Hepatic stellate cell (primary cell): ENCODE data around the gene PIP4P1.
A peak's percentile ranks its signal among the peaks of the same experiment; 100 is the strongest.
"Not testable (repeated sequence)": the region's sequence is repeated elsewhere in the genome, so short reads cannot be mapped to it uniquely, and the experiment has no call there.

Experiments
- DNase-seq: peaks from one replicate; pipeline ENCODE4 v3.0.0; 2011; ENCODE audit warnings: low spot score

PIP4P1 gene

GRCh38 chr14:20461225-20462141, at the start of gene PIP4P1:
PIP4P1 (minus strand) TSS chr14:20461434; CDS start chr14:20461325, 109 bp downstream.
- peak; percentile 94 for DNase-seq

- no peak for DNase-seq
These were observed 47.1 kb upstream of the PIP4P1 start for GRCh38 chr14:20508367-20508766.

- not testable (repeated sequence) for DNase-seq
These were observed 46.3 kb upstream of the PIP4P1 start for GRCh38 chr14:20507537-20507936.

GRCh38 chr14:20506752-20507151, 45.5 kb upstream of the PIP4P1 start:
- not testable (repeated sequence) for DNase-seq

- DNase-seq, result not testable (repeated sequence)
These were observed 45.0 kb upstream of the PIP4P1 start for GRCh38 chr14:20506276-20506675.

- no peak for DNase-seq
These were observed 42.7 kb upstream of the PIP4P1 start for GRCh38 chr14:20503898-20504297.

- no peak for DNase-seq
These were observed 40.1 kb upstream of the PIP4P1 start for GRCh38 chr14:20501346-20501745.

- no peak for DNase-seq
These were observed 38.6 kb upstream of the PIP4P1 start for GRCh38 chr14:20499881-20500280.

- DNase-seq, result no peak
These were observed 37.9 kb upstream of the PIP4P1 start for GRCh38 chr14:20499108-20499507.

- DNase-seq, result no peak
These were observed 37.4 kb upstream of the PIP4P1 start for GRCh38 chr14:20498622-20499021.

GRCh38 chr14:20494935-20495766, 33.9 kb upstream of the PIP4P1 start:
- no peak for DNase-seq

- DNase-seq, result no peak
These were observed 32.4 kb upstream of the PIP4P1 start for GRCh38 chr14:20493634-20494033.

GRCh38 chr14:20492486-20492885, 31.3 kb upstream of the PIP4P1 start:
- DNase-seq, result peak; percentile 79

- no peak for DNase-seq
These were observed 29.3 kb upstream of the PIP4P1 start for GRCh38 chr14:20490563-20490962.

- no peak for DNase-seq
These were observed 28.1 kb upstream of the PIP4P1 start for GRCh38 chr14:20489093-20489994.

GRCh38 chr14:20487396-20487725, 26.1 kb upstream of the PIP4P1 start:
- no peak for DNase-seq

GRCh38 chr14:20486684-20487395, 25.6 kb upstream of the PIP4P1 start:
- DNase-seq, result no peak

- no peak for DNase-seq
These were observed 24.7 kb upstream of the PIP4P1 start for GRCh38 chr14:20485900-20486299.

- DNase-seq, result no peak
These were observed 21.1 kb upstream of the PIP4P1 start for GRCh38 chr14:20482382-20482781.

GRCh38 chr14:20478894-20479293, 17.7 kb upstream of the PIP4P1 start:
- DNase-seq, result no peak

GRCh38 chr14:20477211-20477876, 16.1 kb upstream of the PIP4P1 start:
- peak; percentile 57 for DNase-seq
